Muscle layer of duodenum (tissue), 2 donors: ENCODE data around the gene POLR2C.

Source experiments
- H3K27ac ChIP-seq: one replicate; pipeline ENCODE4 v1.7.0; 2013; ENCODE audit warnings: mild to moderate bottlenecking, low read length
- H3K27me3 ChIP-seq: one replicate; pipeline ENCODE4 v1.7.0; 2013; ENCODE audit warnings: low read depth, mild to moderate bottlenecking, control low read depth, low read length
- H3K36me3 ChIP-seq, 2 donors: one replicate each; pipeline ENCODE4 v1.7.0; 2013; ENCODE audit warnings: low read length in 2 of 2, control low read depth in 1 of 2, mild to moderate bottlenecking in 1 of 2; ENCODE audit not compliant: insufficient read depth in 2 of 2, control insufficient read depth in 1 of 2
- H3K4me1 ChIP-seq, 2 donors: one replicate each; pipeline ENCODE4 v1.7.0; 2013; ENCODE audit warnings: low read length in 2 of 2, mild to moderate bottlenecking in 2 of 2, control low read depth in 1 of 2, moderate library complexity in 1 of 2; ENCODE audit not compliant: insufficient read depth in 2 of 2, control insufficient read depth in 1 of 2
- H3K4me3 ChIP-seq, 2 donors: one replicate each; pipeline ENCODE4 v1.7.0; 2013; ENCODE audit warnings: low read length in 2 of 2, low read depth in 1 of 2, mild to moderate bottlenecking in 1 of 2
- H3K9me3 ChIP-seq, 2 donors: one replicate each; pipeline ENCODE4 v1.7.0; 2013; ENCODE audit warnings: low read length in 2 of 2, control low read depth in 1 of 2, mild to moderate bottlenecking in 1 of 2; ENCODE audit not compliant: control insufficient read depth in 1 of 2
- donor health status: healthy.

Gene POLR2C

DNA sequence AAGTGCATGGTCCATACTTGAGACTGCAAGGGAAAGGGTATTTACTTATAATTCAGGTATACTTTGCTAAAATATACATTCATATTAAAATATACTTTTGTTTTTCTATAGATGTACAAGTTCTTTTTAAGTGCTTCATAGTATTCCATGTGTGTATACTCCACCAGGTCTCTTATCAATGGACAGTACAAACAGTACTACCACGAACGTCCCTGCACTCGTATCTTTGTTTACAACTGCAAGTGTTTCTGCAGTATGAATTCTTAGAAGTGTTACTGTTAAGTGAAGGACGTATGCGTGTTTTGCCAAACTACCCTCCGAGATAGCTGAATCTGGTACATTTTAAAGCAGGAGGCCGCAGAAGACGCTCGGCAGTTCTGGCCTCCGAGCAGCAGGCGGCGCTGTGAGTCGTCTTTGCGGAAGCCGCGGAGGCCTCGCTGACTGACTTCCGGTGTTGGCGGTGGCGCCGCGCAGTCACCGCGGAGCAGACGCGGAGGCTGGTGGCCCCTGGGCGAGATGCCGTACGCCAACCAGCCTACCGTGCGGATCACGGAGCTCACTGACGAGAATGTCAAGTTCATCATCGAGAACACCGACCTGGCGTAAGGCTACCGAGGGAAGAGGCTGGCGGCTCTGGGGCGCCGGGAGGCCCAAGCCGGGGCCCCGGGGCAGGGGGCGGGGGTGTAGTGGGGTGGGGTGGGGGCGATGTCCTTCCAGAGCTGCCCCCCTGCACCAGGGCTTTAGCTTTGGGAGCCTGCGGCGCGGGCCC lies at the start of gene POLR2C:
TSS of gene POLR2C (plus strand) at position 471 of the 769 bp plus-strand sequence. CDS start at position 517, 46 bp downstream.
- H3K36me3 ChIP-seq: peaks cover 50 to 61% of the 10 kb centered on the region in 2 donors
- H3K4me3 ChIP-seq: peak within 1 kb of the TSS; percentile 90 to 94
- H3K4me1 ChIP-seq: peaks cover 0 to 20% of the 10 kb centered on the region in 2 donors
- peak within 1 kb of the TSS; percentile 37 for H3K27ac ChIP-seq
- no peaks in the 10 kb centered on the region for H3K9me3 ChIP-seq
- H3K27me3 ChIP-seq: no peaks in the 10 kb centered on the region

DNA sequence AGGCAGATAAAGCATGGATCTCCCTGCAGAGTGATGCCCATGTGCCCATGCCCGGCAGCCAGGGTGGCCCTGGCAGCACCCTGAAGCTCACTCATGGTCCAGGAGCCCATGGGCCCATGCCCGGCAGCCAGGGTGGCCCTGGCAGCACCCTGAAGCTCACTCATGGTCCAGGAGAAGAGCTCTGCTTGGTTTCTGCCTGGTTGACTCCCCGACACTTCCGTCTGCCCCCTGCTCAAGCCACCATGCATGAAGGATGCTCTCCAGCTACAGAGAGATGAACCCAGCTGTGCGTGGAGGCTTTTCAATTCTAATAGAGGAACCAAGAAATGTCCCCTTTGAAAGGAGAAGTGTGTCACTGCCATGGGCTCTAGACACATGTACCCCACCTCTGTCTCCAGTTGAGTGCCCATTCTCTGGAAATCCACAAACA lies 49.2 kb upstream of the POLR2C start:
- Histone ChIP-seq H3K27me3 (no peaks in the 10 kb centered on the region), H3K4me1 (peaks cover 5 to 10% of the 10 kb centered on the region in 2 donors), H3K4me3 (no peak overlapping the region), H3K27ac (no peak overlapping the region), H3K36me3 (no peaks in the 10 kb centered on the region), H3K9me3 (no peaks in the 10 kb centered on the region)

GRCh38 chr16:57413733-57414132 lies 48.7 kb upstream of the POLR2C start:
- Histone ChIP-seq H3K4me3 (no peak overlapping the region), H3K9me3 (no peaks in the 10 kb centered on the region), H3K27ac (no peak overlapping the region), H3K36me3 (no peaks in the 10 kb centered on the region), H3K4me1 (peaks cover 8 to 13% of the 10 kb centered on the region in 2 donors), H3K27me3 (no peaks in the 10 kb centered on the region)

GRCh38 chr16:57416084-57416483 lies 46.4 kb upstream of the POLR2C start:
- Histone ChIP-seq H3K4me1 (peaks cover 13 to 19% of the 10 kb centered on the region in 2 donors), H3K36me3 (no peaks in the 10 kb centered on the region), H3K27me3 (no peaks in the 10 kb centered on the region), H3K4me3 (no peak overlapping the region), H3K27ac (no peak overlapping the region), H3K9me3 (no peaks in the 10 kb centered on the region)

DNA sequence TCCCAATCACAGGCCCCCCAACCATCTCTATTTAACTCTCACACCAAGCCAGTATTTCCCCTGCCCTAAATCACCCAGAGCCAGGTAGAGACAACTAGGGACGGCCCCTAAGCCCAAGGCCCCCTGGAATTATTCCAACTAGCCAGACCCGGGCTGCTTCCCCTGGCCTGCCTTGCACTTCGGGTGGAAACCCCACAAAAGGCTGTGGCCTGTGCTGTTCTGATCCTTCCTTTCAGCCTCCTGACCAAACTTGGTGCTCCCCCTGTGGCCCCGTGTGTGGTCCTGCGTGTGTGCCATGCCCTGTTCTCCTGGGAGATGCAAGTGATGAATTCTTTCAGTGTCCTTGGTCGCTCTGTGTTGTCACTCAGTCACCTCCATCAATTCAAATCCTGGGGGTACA lies 43.0 kb upstream of the POLR2C start:
- Histone ChIP-seq H3K27ac (no peak overlapping the region), H3K9me3 (no peaks in the 10 kb centered on the region), H3K36me3 (no peaks in the 10 kb centered on the region), H3K4me3 (no peak overlapping the region), H3K4me1 (peaks cover 13 to 25% of the 10 kb centered on the region in 2 donors), H3K27me3 (no peaks in the 10 kb centered on the region)

DNA sequence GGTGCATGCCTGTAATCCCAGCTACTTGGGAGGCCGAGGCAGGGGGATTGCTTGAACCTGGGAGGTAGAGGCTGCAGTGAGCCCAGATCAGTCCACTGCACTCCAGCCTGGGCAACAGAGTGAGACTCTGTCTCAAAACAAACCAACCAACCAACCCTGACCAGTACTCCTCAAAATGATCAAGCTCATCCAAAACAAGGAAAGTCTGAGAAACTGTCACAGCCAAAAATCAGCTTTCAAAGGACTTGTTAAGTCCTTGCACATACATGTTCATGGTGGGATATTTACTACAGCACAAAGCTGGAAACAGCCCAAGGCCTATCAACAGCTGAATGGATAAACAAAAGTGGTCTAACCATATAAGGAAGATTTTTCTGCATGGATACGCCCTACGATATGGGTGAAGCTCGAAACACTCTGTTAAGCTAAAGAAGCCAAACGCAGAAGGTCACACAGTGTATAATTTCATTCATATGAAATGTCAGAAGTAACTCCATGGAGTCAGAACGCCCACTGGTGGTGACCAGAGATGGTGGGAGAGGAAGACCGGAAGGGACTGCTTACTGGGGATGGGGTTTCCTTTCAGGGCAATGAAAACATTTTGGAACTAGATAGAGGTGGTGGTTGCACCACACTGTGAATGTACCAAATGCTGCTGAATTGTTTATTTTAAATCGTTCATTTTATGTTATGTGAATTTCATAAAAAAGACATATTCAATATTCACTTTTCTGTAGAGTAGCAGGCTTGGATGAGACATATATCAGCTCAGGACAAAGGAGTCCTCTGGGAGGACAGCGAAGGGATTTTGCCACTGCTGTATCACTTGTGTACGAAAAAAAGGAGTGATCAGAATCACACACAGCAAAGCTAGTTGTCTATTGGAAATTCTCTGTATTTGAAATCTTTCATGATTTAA lies 40.2 kb upstream of the POLR2C start:
- peaks cover 8 to 18% of the 10 kb centered on the region in 2 donors for H3K4me1 ChIP-seq
- H3K36me3 ChIP-seq: no peaks in the 10 kb centered on the region
- H3K27me3 ChIP-seq: no peaks in the 10 kb centered on the region
- H3K9me3 ChIP-seq: no peaks in the 10 kb centered on the region
- no peak overlapping the region for H3K4me3 ChIP-seq
- H3K27ac ChIP-seq: no peak overlapping the region

- Histone ChIP-seq H3K9me3 (no peaks in the 10 kb centered on the region), H3K27ac (no peak overlapping the region), H3K27me3 (no peaks in the 10 kb centered on the region), H3K4me1 (peaks cover 8 to 14% of the 10 kb centered on the region in 2 donors), H3K36me3 (peaks cover 0 to 6% of the 10 kb centered on the region in 2 donors), H3K4me3 (no peak overlapping the region)
These were observed 39.3 kb upstream of the POLR2C start for GRCh38 chr16:57423152-57423551.

GRCh38 chr16:57424583-57424982 lies 37.9 kb upstream of the POLR2C start:
- Histone ChIP-seq H3K4me3 (no peak overlapping the region), H3K27me3 (no peaks in the 10 kb centered on the region), H3K27ac (no peak overlapping the region), H3K9me3 (no peaks in the 10 kb centered on the region), H3K4me1 (peaks cover 0 to 6% of the 10 kb centered on the region in 2 donors), H3K36me3 (peaks cover 10 to 17% of the 10 kb centered on the region in 2 donors)

- peaks cover 0 to 6% of the 10 kb centered on the region in 2 donors for H3K4me1 ChIP-seq
- peaks cover 17 to 34% of the 10 kb centered on the region in 2 donors for H3K36me3 ChIP-seq
- H3K27me3 ChIP-seq: no peaks in the 10 kb centered on the region
- no peak overlapping the region for H3K27ac ChIP-seq
- H3K4me3 ChIP-seq: no peak overlapping the region
- H3K9me3 ChIP-seq: no peaks in the 10 kb centered on the region
These were observed 36.1 kb upstream of the POLR2C start for GRCh38 chr16:57426356-57426755.

GRCh38 chr16:57427307-57427706 lies 35.2 kb upstream of the POLR2C start:
- Histone ChIP-seq H3K9me3 (no peaks in the 10 kb centered on the region), H3K27me3 (no peaks in the 10 kb centered on the region), H3K4me3 (no peak overlapping the region), H3K36me3 (peaks cover 21 to 42% of the 10 kb centered on the region in 2 donors), H3K27ac (no peak overlapping the region), H3K4me1 (peaks cover 0 to under 1% of the 10 kb centered on the region in 2 donors)

DNA sequence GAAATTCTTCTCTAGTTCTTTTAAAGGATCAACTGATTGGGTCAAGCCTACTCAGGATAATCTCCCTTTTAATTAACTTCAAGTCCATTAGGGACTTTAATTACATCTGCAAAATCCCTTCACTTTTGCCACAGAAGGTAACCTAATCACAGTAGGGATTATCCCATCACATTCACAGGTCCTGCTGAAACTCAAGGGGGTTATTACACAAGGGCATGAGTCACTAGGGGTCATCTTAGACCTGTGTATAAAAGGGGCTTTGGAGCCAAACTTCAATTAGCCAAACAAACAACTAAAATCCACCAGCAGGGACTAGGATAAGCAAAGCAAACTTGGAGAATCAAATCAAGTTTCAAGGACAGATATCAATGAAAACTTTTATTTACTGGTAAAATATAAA lies 34.7 kb upstream of the POLR2C start:
- Histone ChIP-seq H3K9me3 (no peaks in the 10 kb centered on the region), H3K27ac (no peak overlapping the region), H3K4me1 (no peaks in the 10 kb centered on the region), H3K4me3 (no peak overlapping the region), H3K36me3 (peaks cover 26 to 47% of the 10 kb centered on the region in 2 donors), H3K27me3 (no peaks in the 10 kb centered on the region)
